OCI-LY3 (cell line): ENCODE measurements around the gene FBXW8.

ENCODE experiments used
- H2AFZ ChIP-seq: fragments of 200-600, 300-600 bp; shearing (Covaris generic); 2 replicates; pipeline ENCODE4 v1.6.0; 2014; ENCODE audit warnings: antibody characterized with exemption, low read depth, low read length
- H3K27ac ChIP-seq: fragments of 200-600, 300-600 bp; sonication (generic); 2 replicates; pipeline ENCODE4 v1.5.1; 2014; ENCODE audit warnings: mild to moderate bottlenecking, low read length, moderate library complexity, mixed read lengths
- H3K27me3 ChIP-seq: fragments of 200-600, 300-600 bp; sonication (generic); 2 replicates; pipeline ENCODE4 v1.6.1; 2014; ENCODE audit warnings: low read depth, low read length, mixed read lengths
- H3K36me3 ChIP-seq: fragments of 200-600, 300-600 bp; sonication (generic); replicated peaks from 2 replicates; pipeline ENCODE3; 2014; ENCODE audit warnings: low read depth, low read length, mixed read lengths
- H3K4me1 ChIP-seq: fragments of 300-600, 200-600 bp; sonication (generic); 2 replicates; pipeline ENCODE4 v1.6.1; 2014; ENCODE audit warnings: low read length, mixed read lengths
- H3K4me2 ChIP-seq: fragments of 200-600, 300-600 bp; sonication (generic); 2 replicates; pipeline ENCODE4 v1.6.1; 2014; ENCODE audit warnings: low read length, mixed read lengths
- H3K4me3 ChIP-seq: fragments of 300-600, 200-600 bp; sonication (generic); 2 replicates; pipeline ENCODE4 v1.5.1; 2014; ENCODE audit warnings: antibody characterized with exemption, mild to moderate bottlenecking, low read length, moderate library complexity
- H3K79me2 ChIP-seq: fragments of 300-600, 200-600 bp; shearing (Covaris generic); 2 replicates; pipeline ENCODE4 v1.6.1; 2014; ENCODE audit warnings: mild to moderate bottlenecking, low read length, mixed read lengths
- H3K9ac ChIP-seq: fragments of 300-600, 200-600 bp; shearing (Covaris generic); 2 replicates; pipeline ENCODE4 v1.6.0; 2014; ENCODE audit warnings: mild to moderate bottlenecking, low read length, moderate library complexity
- H3K9me3 ChIP-seq: fragments of 200-600, 300-600 bp; shearing (Covaris generic); 2 replicates; pipeline ENCODE4 v1.6.1; 2014; ENCODE audit warnings: low read length, mixed read lengths; ENCODE audit not compliant: insufficient read depth
- H4K20me1 ChIP-seq: fragments of 200-600, 300-600 bp; sonication (generic); 2 replicates; pipeline ENCODE4 v1.6.1; 2016; ENCODE audit warnings: low read length, mixed read lengths; ENCODE audit not compliant: insufficient read depth
- EZH2phosphoT487 ChIP-seq: fragments of 200-600 bp; shearing (Covaris generic); IDR thresholded peaks from 2 replicates; pipeline ENCODE4 v1.6.1; 2018; ENCODE audit warnings: antibody characterized with exemption, mixed run types, low read depth
- TF ChIP-seq, protein P1 (sequence below): fragments of 200-600, 300-600 bp; sonication (generic); IDR thresholded peaks from 2 replicates; pipeline ENCODE4 v1.5.1; 2014; ENCODE audit warnings: antibody characterized with exemption, low read length, low read depth

The FBXW8 gene

DNA sequence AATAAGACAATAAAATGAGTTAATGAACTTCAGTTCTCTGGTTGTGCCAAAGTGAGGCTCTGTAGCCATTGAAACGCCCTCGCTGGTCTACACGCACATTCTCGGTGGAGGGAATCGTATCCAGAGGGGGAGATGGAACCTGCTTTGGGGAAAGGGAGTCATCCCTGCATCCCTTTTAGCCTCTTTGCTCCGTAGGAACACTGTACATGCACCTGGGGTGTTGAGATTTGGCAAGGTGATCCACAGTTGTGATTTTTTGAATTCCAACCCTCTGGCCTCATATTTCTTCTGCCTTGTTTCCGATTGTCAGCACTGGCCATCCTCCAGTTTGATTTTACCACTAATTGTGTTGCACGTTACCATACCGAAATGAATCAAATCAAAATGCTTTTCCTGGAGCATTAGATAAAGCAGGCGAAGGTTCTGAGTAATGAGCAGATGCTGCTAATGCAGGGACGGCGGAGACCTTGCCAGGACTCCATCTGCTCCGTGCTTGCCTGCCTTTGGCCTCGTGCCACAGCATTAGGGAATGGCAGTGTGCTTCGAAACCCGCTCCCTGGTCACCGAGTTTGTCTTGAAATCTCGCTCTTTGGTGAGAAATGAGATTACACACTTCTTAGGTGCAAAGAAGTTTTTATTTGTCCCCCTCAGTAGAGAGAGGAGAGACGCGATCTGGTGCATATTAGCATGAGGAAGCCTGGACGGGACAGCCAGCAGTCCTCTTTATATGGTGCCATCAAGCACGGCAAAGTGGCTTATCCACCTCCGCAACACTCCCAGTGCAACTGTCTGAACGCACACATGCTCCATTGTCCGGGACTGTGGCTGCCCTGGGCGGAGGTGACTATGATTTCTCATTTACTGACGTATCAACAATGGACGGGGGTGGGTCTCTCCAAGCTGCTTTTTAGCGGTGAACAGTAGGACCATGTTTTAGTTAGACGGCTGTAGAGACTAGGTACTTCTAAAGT is 59.1 kb downstream of the FBXW8 start:
- Histone ChIP-seq H3K9ac (no peak overlapping the region), H4K20me1 (no peaks in the 10 kb centered on the region; the same call in 1 of the 2 replicates), H3K4me2 (no peak overlapping the region), H3K4me3 (no peak overlapping the region), H3K4me1 (no peaks in the 10 kb centered on the region), H3K27me3 (no peaks in the 10 kb centered on the region), H3K79me2 (no peaks in the 10 kb centered on the region), H3K27ac (no peak overlapping the region), H3K9me3 (no peaks in the 10 kb centered on the region), H2AFZ (no peak overlapping the region), H3K36me3 (peaks cover 15% of the 10 kb centered on the region)
- TF ChIP-seq EZH2phosphoT487 = no peak
- TF ChIP-seq, protein P1, sequence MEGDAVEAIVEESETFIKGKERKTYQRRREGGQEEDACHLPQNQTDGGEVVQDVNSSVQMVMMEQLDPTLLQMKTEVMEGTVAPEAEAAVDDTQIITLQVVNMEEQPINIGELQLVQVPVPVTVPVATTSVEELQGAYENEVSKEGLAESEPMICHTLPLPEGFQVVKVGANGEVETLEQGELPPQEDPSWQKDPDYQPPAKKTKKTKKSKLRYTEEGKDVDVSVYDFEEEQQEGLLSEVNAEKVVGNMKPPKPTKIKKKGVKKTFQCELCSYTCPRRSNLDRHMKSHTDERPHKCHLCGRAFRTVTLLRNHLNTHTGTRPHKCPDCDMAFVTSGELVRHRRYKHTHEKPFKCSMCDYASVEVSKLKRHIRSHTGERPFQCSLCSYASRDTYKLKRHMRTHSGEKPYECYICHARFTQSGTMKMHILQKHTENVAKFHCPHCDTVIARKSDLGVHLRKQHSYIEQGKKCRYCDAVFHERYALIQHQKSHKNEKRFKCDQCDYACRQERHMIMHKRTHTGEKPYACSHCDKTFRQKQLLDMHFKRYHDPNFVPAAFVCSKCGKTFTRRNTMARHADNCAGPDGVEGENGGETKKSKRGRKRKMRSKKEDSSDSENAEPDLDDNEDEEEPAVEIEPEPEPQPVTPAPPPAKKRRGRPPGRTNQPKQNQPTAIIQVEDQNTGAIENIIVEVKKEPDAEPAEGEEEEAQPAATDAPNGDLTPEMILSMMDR = no peak

DNA sequence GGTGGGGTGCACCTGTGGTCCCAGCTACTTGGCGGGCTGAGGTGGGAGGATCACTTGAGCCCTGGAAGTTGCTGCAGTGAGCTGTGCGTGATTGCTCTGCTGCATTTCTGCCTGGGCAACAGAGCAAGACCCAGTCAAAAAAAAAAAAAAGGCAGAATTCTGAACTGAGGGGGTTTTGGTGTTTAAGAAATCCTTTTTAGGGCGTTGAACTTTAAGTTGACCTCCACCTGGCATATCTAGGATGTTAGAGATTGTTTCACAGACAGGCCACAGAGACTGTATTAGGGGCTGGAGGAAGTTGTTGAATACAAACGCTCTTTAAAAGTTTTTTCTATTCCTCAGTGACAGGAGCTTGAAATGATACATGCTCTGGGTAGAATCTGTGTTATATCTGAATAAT is 60.5 kb downstream of the FBXW8 start:
- peaks cover 15% of the 10 kb centered on the region for H3K36me3 ChIP-seq
- H4K20me1 ChIP-seq = no peaks in the 10 kb centered on the region; the same call in 1 of the 2 replicates
- H2AFZ ChIP-seq = no peak overlapping the region
- no peak overlapping the region for H3K4me3 ChIP-seq
- no peaks in the 10 kb centered on the region for H3K27me3 ChIP-seq
- no peaks in the 10 kb centered on the region for H3K9me3 ChIP-seq
- H3K4me1 ChIP-seq = no peaks in the 10 kb centered on the region
- no peak overlapping the region for H3K27ac ChIP-seq
- H3K79me2 ChIP-seq = no peaks in the 10 kb centered on the region
- no peak overlapping the region for H3K9ac ChIP-seq
- no peak for TF ChIP-seq EZH2phosphoT487
- TF ChIP-seq, protein P1 = no peak
- no peak overlapping the region for H3K4me2 ChIP-seq

DNA sequence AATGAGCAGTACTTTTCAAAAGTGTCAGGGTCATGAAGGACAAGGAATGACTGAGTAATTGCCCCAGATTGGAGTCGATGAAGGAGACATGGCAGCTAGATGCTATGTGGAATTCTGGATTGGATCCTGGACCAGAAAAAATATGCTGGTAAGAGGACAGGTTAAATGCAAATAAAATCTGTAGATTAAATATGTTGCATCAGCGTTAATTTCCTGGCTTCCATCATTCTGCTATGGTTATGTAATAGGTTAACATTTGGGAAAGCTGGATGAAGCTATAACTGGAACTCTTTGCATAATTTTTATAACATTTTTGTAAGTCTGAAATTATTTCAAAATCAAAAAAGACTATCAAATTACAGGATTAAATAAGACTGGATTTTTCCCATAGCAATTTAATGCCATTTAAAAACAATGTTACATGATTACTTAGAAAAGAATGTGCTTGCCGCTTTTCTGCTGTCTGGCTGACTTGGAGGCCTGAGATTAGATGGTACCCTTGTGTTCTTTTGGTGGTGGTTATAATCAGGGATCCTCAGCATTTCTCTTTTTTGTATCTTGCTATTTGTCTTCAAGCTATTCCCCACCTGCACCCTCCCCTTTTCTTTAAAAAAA is 65.1 kb downstream of the FBXW8 start:
- H3K4me2 ChIP-seq = no peak overlapping the region
- no peaks in the 10 kb centered on the region for H3K9me3 ChIP-seq
- H3K4me3 ChIP-seq = no peak overlapping the region
- no peak overlapping the region for H3K27ac ChIP-seq
- peaks cover 16% of the 10 kb centered on the region for H3K36me3 ChIP-seq
- H4K20me1 ChIP-seq = no peaks in the 10 kb centered on the region
- H3K4me1 ChIP-seq = peaks cover 19% of the 10 kb centered on the region
- H3K9ac ChIP-seq = no peak overlapping the region
- H3K27me3 ChIP-seq = no peaks in the 10 kb centered on the region
- H3K79me2 ChIP-seq = no peaks in the 10 kb centered on the region
- H2AFZ ChIP-seq = no peak overlapping the region
- TF ChIP-seq, protein P1 = no peak
- no peak for TF ChIP-seq EZH2phosphoT487
